ENCODE data around the gene TNIK.
"Not testable (repeated sequence)": the region's sequence is repeated elsewhere in the genome, so short reads cannot be mapped to it uniquely, and the experiment has no call there.

The TNIK gene

GRCh38 chr3:171248426-171249111 is 211.6 kb downstream of the TNIK start:
- no peak for DNase-seq

DNA sequence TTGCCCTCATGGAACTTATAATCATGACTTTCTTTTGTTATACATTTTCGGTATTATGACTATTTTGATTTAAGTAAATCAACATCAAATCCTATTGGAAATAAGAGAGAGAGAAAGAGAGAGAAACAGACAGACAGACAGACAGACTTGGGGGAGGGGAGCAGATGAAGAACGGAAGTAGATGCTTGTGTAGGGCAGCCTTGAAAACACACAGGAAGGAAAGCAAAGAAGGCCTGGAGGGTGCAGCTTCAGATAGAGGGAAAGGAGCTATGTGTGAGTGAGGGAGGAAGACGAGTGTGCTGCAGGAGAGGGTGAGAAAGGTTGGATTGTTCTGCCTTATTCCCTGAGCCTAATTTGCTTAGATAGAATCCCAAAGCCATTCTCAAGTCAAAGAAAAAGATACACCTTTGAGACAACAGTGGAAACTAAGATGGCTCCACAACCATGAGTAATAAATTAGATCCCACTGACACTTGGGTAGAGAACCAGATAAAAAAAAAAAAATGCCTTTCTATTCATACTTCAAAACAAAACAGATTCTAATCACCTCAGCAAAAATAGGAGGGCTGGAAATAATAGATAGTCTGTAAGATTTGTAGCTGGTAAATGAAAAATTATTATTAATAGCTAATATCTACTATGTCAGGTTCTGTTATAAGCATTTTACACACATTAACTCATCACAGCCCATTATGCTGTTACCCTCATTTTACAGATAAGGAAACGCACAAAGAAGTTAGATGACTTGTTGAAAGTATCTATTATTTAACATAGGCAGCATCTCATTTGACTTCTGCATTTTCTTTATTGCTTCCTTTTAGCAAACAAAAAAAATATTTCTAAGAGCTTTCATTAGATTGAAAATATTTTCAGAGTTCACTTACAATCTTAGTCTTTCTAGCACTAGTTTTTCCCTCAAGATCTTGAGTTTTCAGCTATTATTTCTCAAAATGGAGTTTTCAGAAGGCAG is 214.1 kb downstream of the TNIK start:
- DNase-seq, result no peak

DNA sequence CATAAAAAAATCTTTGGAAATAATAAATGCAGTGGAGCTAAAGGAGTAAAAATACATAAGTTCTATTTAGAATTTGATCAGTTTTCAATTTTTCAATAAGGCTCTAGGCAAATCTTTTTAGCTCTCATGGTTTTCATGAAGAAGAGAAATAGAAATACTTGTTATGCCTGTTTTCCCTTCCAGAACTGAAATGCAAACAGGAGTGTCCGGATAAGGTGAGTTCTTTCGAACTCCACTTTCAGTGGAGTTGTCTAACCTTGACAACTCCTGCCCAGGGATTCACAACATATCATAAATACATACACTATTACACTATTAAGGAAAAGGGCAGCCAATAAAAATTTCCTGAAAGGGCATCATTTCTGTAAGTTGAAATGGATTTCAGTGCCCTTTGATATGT is 217.3 kb downstream of the TNIK start:
- no peak for DNase-seq

- no peak for DNase-seq
Observed at GRCh38 chr3:171242170-171242569, 218.0 kb downstream of the TNIK start.

GRCh38 chr3:171241655-171242054 is 218.6 kb downstream of the TNIK start:
- DNase-seq, result not testable (repeated sequence)

- DNase-seq, result no peak
Observed at GRCh38 chr3:171240504-171240835, 219.7 kb downstream of the TNIK start.

- no peak for DNase-seq
Observed at GRCh38 chr3:171239757-171240503, 220.3 kb downstream of the TNIK start.

- DNase-seq, result no peak
Observed at GRCh38 chr3:171237009-171237385, 223.2 kb downstream of the TNIK start.

- no peak for DNase-seq
Observed at GRCh38 chr3:171236265-171237008, 223.8 kb downstream of the TNIK start.

DNA sequence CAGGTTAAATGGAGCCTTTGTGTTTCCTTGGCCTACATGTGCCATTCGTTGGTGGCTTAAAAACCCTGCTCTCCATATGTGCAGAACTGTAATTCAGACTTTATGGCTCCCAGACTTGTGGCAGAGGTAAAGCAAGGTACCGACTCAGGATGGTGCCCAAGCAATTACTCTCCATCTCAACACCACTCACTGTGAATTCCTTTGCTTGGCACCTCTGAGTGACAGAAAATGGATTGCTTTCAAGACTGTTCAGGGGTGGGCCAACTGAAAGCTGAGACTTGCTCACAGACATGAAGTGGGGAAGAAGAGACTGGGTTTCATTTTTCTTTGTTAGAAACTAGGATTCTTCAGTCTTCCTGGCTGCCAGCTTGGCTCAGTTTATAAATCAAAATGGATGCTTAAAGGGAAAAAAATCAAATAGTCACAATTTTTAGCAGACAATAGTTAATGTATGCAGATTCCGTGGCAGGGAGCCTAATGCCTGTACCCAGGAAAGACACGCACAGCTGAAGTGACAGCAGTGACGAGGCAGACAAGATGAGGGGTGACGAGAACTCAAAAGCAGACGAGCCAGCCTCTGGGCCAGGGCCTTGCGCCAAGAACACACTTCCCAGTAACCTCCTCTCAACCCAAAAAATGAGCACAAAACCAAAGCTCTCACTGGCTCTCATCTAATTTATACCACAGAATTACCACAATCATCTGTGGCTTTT is 225.8 kb downstream of the TNIK start:
- DNase-seq, result no peak

- no peak for DNase-seq
Observed at GRCh38 chr3:171231361-171231760, 228.8 kb downstream of the TNIK start.

GRCh38 chr3:171230865-171231264 is 229.3 kb downstream of the TNIK start:
- no peak for DNase-seq

GRCh38 chr3:171229173-171229572 is 231.0 kb downstream of the TNIK start:
- no peak for DNase-seq

- no peak for DNase-seq
Observed at GRCh38 chr3:171228240-171228639, 232.0 kb downstream of the TNIK start.

- DNase-seq, result no peak
Observed at GRCh38 chr3:171227828-171228227, 232.4 kb downstream of the TNIK start.

DNA sequence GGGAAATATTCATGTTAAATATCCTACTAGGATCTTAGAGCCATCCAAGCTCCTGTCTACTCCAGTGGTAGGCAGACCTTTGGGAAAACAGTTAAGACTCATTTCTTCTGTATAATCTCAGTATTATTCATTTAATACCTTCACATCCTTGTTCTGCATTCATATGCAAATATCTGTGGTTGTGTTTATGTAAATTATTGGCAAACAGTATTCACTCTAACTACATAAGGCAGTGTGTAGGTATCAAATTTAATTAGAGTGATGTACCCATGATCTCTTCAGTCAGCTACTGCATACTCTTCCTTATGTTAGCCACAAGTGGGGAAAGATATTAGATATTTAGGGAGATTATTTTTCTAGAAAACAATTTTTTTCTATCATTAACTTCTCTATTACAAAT is 232.8 kb downstream of the TNIK start:
- DNase-seq, result peak; percentile 84

DNA sequence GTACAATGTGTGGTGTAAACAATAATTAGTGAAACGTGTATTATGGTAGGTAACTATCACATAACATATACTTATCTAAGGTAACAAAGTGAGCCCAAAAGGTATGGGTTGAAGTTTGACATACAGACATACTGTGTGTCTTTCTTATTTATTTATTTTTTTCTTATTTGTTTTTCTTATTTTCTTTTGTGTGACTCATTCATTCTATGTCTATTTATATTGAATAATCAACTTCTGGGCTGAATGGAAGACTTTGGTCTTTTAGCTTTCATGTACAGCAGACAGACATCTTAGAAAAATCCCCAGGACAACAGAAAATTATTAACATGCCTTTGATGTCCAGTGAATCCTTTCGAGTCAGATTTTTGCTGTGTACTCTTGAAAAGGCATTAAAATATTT is 233.4 kb downstream of the TNIK start:
- DNase-seq, result no peak

GRCh38 chr3:171225708-171226107 is 234.5 kb downstream of the TNIK start:
- no peak for DNase-seq

DNA sequence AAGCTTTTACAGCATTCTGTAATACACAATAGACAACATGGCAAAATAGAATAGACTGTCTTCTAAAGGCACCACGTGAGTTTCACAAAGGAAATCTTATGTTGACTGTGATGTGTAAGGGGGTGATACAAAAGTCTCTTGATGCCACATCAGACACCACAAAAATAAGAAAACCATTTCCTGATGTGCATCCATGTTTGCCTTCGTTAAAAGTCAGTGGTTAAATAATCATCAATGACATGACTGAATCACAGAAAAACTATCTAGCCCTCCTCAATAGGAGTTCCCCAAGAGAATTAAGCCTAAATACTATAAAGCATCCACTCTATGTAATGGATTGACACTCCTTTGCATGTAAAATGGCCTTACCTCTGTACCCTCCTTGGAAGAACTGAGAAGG is 235.0 kb downstream of the TNIK start:
- DNase-seq, result no peak

DNA sequence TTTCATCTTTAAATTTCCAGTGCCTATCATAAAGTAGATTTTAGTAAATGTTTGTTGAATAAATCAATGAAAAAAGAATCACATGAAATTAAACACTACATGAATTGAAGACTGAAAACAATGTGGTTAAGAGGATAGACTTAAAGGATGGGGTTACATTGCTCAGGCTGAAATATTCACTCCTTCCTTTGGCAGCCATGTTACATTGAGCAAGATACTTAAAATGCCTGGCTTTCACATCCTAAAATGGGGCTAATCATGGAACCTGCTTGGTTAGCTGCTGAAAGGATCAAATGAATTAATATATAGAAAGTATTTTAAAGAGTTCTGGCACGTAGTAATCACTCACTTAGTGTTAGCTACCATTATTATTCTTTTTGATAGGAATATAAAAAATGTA is 236.8 kb downstream of the TNIK start:
- no peak for DNase-seq

GRCh38 chr3:171222995-171223394 is 237.2 kb downstream of the TNIK start:
- DNase-seq, result no peak

DNA sequence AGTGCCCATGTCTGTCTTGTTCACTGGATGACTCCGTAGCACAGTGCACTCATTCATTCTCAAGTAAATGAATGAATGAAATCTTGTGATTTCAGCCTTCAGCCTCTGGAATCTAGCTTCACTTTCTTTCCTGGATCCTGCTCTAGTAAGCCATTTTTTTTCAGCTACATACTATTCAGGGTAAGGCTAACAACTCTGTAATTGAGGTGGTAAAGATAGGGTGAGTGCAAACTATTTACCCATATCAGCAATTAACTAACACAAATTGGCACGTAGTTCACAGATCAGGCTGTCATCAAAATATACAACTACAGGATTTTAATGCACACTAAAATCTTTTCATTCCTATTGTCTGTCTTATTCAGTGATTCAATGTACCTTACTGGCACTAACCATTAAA is 238.6 kb downstream of the TNIK start:
- DNase-seq, result no peak

Data from NCI-H526 treated with DMSO at 0.1 percent for 48 hours (cell line).